ENCODE data around the gene TPSG1. TPM values are rescaled to one million over a fixed set of nuclear protein-coding genes. Genes with fewer than 3 reads are reported as not detected.
A peak's percentile ranks its signal among the peaks of the same experiment; 100 is the strongest.
"Not testable (repeated sequence)": the region's sequence is repeated elsewhere in the genome, so short reads cannot be mapped to it uniquely, and the experiment has no call there.

Gene TPSG1
- total and polyA plus RNA-seq, 2 experiments from 2014 or later = 0.81 TPM; not detected in 1

DNA sequence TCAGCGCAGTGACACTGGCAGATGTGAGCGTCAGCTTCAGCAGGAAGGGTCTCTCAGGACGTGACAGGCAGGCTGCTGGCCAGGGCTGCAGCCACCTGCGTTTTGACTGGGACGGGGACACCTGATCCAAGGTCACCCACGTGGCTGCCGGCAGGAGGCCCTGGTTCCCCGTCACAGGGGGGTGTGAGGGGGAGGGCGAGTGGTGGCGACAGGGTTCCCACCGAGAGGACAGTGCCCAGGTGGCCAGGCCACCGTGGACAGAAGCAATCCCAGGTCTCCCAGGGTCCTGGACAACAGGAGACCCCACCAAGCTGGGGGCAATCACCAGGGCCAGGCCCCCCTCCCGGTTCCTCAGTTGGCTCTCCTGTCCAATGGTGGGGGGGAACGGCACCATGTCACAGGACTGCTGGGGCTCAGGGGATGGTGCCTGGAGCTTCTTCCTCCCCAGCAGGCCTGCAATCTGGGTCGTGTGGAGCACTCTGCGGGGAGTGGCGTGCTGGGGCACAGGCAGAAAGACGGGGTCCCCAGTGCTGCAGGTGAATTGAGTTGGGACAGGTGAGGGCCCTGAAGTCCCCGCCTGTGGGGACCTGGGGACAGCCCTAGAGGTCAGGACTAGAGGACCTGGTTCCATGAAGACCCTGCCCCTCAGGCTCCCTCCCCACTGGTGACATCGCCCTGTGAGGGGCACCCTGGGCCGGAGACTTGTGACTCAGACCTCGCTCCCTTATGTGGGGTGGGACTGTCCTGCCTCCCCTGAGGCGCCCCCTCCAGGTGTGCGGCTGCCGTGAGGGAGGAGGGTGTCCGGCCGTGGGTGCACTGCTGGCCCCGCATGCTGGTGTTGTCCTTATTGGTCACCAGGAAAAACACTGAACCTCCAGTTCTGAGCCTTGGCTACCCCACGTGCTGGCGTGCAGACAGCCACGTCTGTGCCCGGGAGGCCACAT is 19.1 kb upstream of the TPSG1 start:
- H3K36me3 ChIP-seq (ENCODE audit: insufficient read depth); H3K4me3 Mint-ChIP-seq; H3K36me3 Mint-ChIP-seq (ENCODE audit: low read depth); H3K9me3 Mint-ChIP-seq; H3K9me2 ChIP-seq (ENCODE audit: insufficient read depth); H3K4me2 ChIP-seq; H2AFZ ChIP-seq; H3K4me3 ChIP-seq; H3F3A ChIP-seq (replicated peaks; ENCODE audit: low read depth); H4K20me1 ChIP-seq (replicated peaks; ENCODE audit: insufficient read depth); ATAC-seq; H3K27ac Mint-ChIP-seq; H3K4me1 Mint-ChIP-seq; H3K27ac ChIP-seq (ENCODE audit: low read depth); H3K4me1 ChIP-seq (ENCODE audit: insufficient read depth); DNase-seq (ENCODE audit: low spot score); H3K79me2 ChIP-seq (replicated peaks; ENCODE audit: insufficient read depth): not testable (repeated sequence)
- H3K27me3 ChIP-seq (ENCODE audit: insufficient read depth) = peaks cover 16% of the 10 kb centered on the region; the same call in 1 of the 2 replicates
- peaks cover 16% of the 10 kb centered on the region for H3K27me3 Mint-ChIP-seq (ENCODE audit: insufficient read depth, low read depth, poor library complexity)

- H3K27ac ChIP-seq (ENCODE audit: low read depth); H3K36me3 ChIP-seq (ENCODE audit: insufficient read depth); H3K4me3 ChIP-seq; H2AFZ ChIP-seq; H3K9me3 Mint-ChIP-seq; H3K4me1 Mint-ChIP-seq; H3K9me2 ChIP-seq (ENCODE audit: insufficient read depth); DNase-seq (ENCODE audit: low spot score); H3K36me3 Mint-ChIP-seq (ENCODE audit: low read depth); H3K4me3 Mint-ChIP-seq; ATAC-seq; H3K79me2 ChIP-seq (replicated peaks; ENCODE audit: insufficient read depth); H4K20me1 ChIP-seq (replicated peaks; ENCODE audit: insufficient read depth); H3F3A ChIP-seq (replicated peaks; ENCODE audit: low read depth); H3K4me2 ChIP-seq; H3K27ac Mint-ChIP-seq; H3K4me1 ChIP-seq (ENCODE audit: insufficient read depth): not testable (repeated sequence)
- H3K27me3 Mint-ChIP-seq (ENCODE audit: insufficient read depth, low read depth, poor library complexity) = peaks cover 16% of the 10 kb centered on the region
- peaks cover 16% of the 10 kb centered on the region; the same call in 1 of the 2 replicates for H3K27me3 ChIP-seq (ENCODE audit: insufficient read depth)
These were observed 18.3 kb upstream of the TPSG1 start for GRCh38 chr16:1243363-1243762.

- not testable (repeated sequence) for H3K27me3 ChIP-seq (ENCODE audit: insufficient read depth); ATAC-seq; H3K4me1 ChIP-seq (ENCODE audit: insufficient read depth); H3K79me2 ChIP-seq (replicated peaks; ENCODE audit: insufficient read depth); H3K4me2 ChIP-seq; H3K9me3 Mint-ChIP-seq; H4K20me1 ChIP-seq (replicated peaks; ENCODE audit: insufficient read depth); H3F3A ChIP-seq (replicated peaks; ENCODE audit: low read depth); H3K36me3 Mint-ChIP-seq (ENCODE audit: low read depth); DNase-seq (ENCODE audit: low spot score); H3K4me1 Mint-ChIP-seq; H3K27me3 Mint-ChIP-seq (ENCODE audit: insufficient read depth, low read depth, poor library complexity); H2AFZ ChIP-seq; H3K9me2 ChIP-seq (ENCODE audit: insufficient read depth); H3K36me3 ChIP-seq (ENCODE audit: insufficient read depth); H3K4me3 ChIP-seq; H3K4me3 Mint-ChIP-seq; H3K27ac Mint-ChIP-seq; H3K27ac ChIP-seq (ENCODE audit: low read depth)
These were observed 16.0 kb upstream of the TPSG1 start for GRCh38 chr16:1241081-1241480.

DNA sequence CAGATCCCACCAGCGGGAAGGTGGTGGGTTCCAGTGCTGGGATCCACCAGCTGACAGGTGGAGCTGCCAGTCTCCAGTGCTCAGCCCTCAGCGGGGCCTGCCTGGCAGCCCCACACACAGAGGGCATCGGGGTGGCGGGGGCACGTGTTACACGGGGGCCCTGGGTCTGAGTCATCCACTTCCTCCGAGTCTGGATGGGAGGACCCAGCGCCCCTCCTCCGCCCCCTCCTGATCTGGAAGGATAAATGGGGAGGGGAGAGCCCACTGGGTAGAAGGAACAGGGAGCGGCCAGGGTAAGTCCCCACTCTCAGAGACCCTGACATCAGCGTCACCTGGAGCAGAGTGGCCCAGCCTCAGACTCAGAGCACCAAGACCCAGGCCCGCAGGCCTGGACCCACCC is 15.4 kb upstream of the TPSG1 start, which contains the start of gene TPSAB1:
Gene TPSAB1, plus strand, starts transcription at position 270 of the 400 bp plus-strand sequence. CDS start 234 bp downstream, outside the sequence.
- not testable (repeated sequence) for H3K4me3 Mint-ChIP-seq; H3K27me3 Mint-ChIP-seq (ENCODE audit: insufficient read depth, low read depth, poor library complexity); DNase-seq (ENCODE audit: low spot score); H3K4me1 Mint-ChIP-seq; H3K4me1 ChIP-seq (ENCODE audit: insufficient read depth); H3K27me3 ChIP-seq (ENCODE audit: insufficient read depth); H3K27ac ChIP-seq (ENCODE audit: low read depth); H3K36me3 Mint-ChIP-seq (ENCODE audit: low read depth); H3K4me3 ChIP-seq; ATAC-seq; H3K9me3 Mint-ChIP-seq; H3F3A ChIP-seq (replicated peaks; ENCODE audit: low read depth); H3K9me2 ChIP-seq (ENCODE audit: insufficient read depth); H2AFZ ChIP-seq; H3K4me2 ChIP-seq; H3K79me2 ChIP-seq (replicated peaks; ENCODE audit: insufficient read depth); H3K36me3 ChIP-seq (ENCODE audit: insufficient read depth); H3K27ac Mint-ChIP-seq; H4K20me1 ChIP-seq (replicated peaks; ENCODE audit: insufficient read depth)

DNA sequence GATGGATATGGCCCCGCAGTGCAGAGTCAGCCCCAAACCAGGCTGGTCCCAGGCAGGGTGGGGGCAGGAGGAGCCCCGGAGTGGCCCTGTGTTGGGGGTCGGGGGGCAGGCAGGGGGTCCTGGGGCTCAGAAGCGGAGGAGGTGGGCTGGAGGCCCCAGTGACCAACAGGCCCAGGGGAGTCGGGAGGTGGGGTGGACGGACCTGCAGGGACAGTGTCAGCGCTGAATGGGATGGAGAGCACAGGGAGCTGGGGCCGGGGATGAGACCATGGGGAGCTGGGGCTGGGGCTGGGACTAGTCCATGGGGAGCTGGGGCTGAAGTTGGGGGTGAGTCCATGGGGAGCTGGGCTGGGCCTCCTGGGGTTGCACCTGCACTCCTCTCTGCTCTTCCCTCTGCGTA is 14.5 kb upstream of the TPSG1 start:
- not testable (repeated sequence) for H3K9me3 Mint-ChIP-seq; H3K27ac Mint-ChIP-seq; H2AFZ ChIP-seq; H3K27me3 Mint-ChIP-seq (ENCODE audit: insufficient read depth, low read depth, poor library complexity); H3K4me3 ChIP-seq; H3K79me2 ChIP-seq (replicated peaks; ENCODE audit: insufficient read depth); H3K4me1 Mint-ChIP-seq; H3K9me2 ChIP-seq (ENCODE audit: insufficient read depth); DNase-seq (ENCODE audit: low spot score); H4K20me1 ChIP-seq (replicated peaks; ENCODE audit: insufficient read depth); H3K4me2 ChIP-seq; H3K4me1 ChIP-seq (ENCODE audit: insufficient read depth); H3K36me3 ChIP-seq (ENCODE audit: insufficient read depth); H3F3A ChIP-seq (replicated peaks; ENCODE audit: low read depth); H3K4me3 Mint-ChIP-seq; ATAC-seq; H3K27me3 ChIP-seq (ENCODE audit: insufficient read depth); H3K36me3 Mint-ChIP-seq (ENCODE audit: low read depth); H3K27ac ChIP-seq (ENCODE audit: low read depth)

GRCh38 chr16:1238909-1239308 is 13.8 kb upstream of the TPSG1 start:
- H4K20me1 ChIP-seq (replicated peaks; ENCODE audit: insufficient read depth); H3K27me3 ChIP-seq (ENCODE audit: insufficient read depth); H3K9me3 Mint-ChIP-seq; H3K9me2 ChIP-seq (ENCODE audit: insufficient read depth); H3F3A ChIP-seq (replicated peaks; ENCODE audit: low read depth); H3K27ac Mint-ChIP-seq; H3K79me2 ChIP-seq (replicated peaks; ENCODE audit: insufficient read depth); H3K4me2 ChIP-seq; H3K4me3 ChIP-seq; DNase-seq (ENCODE audit: low spot score); H3K4me3 Mint-ChIP-seq; H2AFZ ChIP-seq; H3K4me1 Mint-ChIP-seq; H3K27me3 Mint-ChIP-seq (ENCODE audit: insufficient read depth, low read depth, poor library complexity); H3K4me1 ChIP-seq (ENCODE audit: insufficient read depth); H3K36me3 Mint-ChIP-seq (ENCODE audit: low read depth); H3K36me3 ChIP-seq (ENCODE audit: insufficient read depth); H3K27ac ChIP-seq (ENCODE audit: low read depth): not testable (repeated sequence)
- peak; percentile 58 for ATAC-seq

All from GM23338 (cell line).